ENCODE data around the gene CMTM2.

DNA sequence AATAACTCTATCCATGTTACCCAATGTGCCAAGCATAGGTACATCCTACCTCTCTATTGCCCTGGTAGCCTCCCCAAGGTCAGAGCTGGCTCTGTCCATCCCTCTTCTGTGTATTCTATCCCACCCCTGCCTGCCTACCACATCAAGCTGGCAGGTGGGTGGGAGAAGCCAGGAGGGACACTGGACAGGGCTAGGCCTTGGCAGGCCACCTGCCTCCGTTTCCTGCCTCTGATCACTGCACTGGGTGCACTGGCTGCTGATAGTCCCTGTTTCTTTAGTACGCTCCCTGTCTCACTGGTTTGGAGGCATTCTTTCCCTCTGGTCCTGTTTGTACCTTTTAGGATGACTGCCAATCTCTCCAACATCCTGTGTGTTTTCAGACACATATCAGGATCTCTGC is 42.0 kb upstream of the CMTM2 start:
- TF ChIP-seq CTCF (IDR thresholded peaks at IDR 0.05; ENCODE audit: poor library complexity, severe bottlenecking): no peak
- no peak for TF ChIP-seq SMC3 (conservative IDR thresholded peaks at IDR 0.05; ENCODE audit: poor library complexity)
- TF ChIP-seq EP300 (conservative IDR thresholded peaks at IDR 0.05; ENCODE audit: poor library complexity, severe bottlenecking): no peak
